CD14-positive monocyte (primary cell): ENCODE data around the gene SERPINF2. TPM values are rescaled to one million over a fixed set of nuclear protein-coding genes. Genes with fewer than 3 reads are reported as not detected.
A peak's percentile ranks its signal among the peaks of the same experiment; 100 is the strongest.

Source experiments
- DNase-seq, 3 donors: peaks; one replicate each; pipeline ENCODE4 v3.0.0-alpha.2; 2011 to 2022
- H2AFZ ChIP-seq: 2 replicates; pipeline ENCODE4 v1.6.0; 2012; ENCODE audit warnings: mild to moderate bottlenecking, low read depth, low read length, inconsistent platforms; ENCODE audit not compliant: insufficient read depth, poor library complexity, severe bottlenecking
- H3K27ac ChIP-seq, 2 donors: 1 replicate in 1 of 2; 2 replicates in 1 of 2; pipeline ENCODE4 v1.5.1; 2012 to 2013; ENCODE audit warnings: low read length in 2 of 2, control low read depth in 1 of 2, inconsistent platforms in 1 of 2, low read depth in 1 of 2, mild to moderate bottlenecking in 1 of 2
- H3K27me3 ChIP-seq, 2 donors: one replicate each; pipeline versions ENCODE4 v1.6.0 to v1.6.1; 2011 to 2013; ENCODE audit warnings: low read length in 2 of 2; ENCODE audit not compliant: control insufficient read depth in 2 of 2, insufficient read depth in 2 of 2
- H3K36me3 ChIP-seq, 2 donors: replicated peaks in 1 of 2; 1 replicate in 1 of 2; 2 replicates in 1 of 2; pipeline versions ENCODE4 v1.5.1 to v1.6.1; 2012 to 2013; ENCODE audit warnings: low read length in 2 of 2, control low read depth in 1 of 2, inconsistent platforms in 1 of 2, mild to moderate bottlenecking in 1 of 2; ENCODE audit not compliant: insufficient read depth in 2 of 2, control insufficient read depth in 1 of 2
- H3K4me1 ChIP-seq, 2 donors: 1 replicate in 1 of 2; 2 replicates in 1 of 2; pipeline versions ENCODE4 v1.5.1 to v1.6.1; 2012 to 2013; ENCODE audit warnings: low read length in 2 of 2, control low read depth in 1 of 2, inconsistent platforms in 1 of 2, mild to moderate bottlenecking in 1 of 2, moderate library complexity in 1 of 2; ENCODE audit not compliant: insufficient read depth in 2 of 2, control insufficient read depth in 1 of 2
- H3K4me2 ChIP-seq: replicated peaks from 2 replicates; pipeline ENCODE3; 2012; ENCODE audit warnings: low read length, moderate library complexity, mild to moderate bottlenecking; ENCODE audit not compliant: poor library complexity, severe bottlenecking; ENCODE audit errors: extremely low read depth
- H3K4me3 ChIP-seq, 3 experiments: fragments of 200-600 bp in 1 of 3; sonication (generic) in 1 of 3; replicated peaks in 1 of 3; 1 replicate in 2 of 3; 2 replicates in 1 of 3; pipeline ENCODE4 v1.5.1; 2011 to 2013; ENCODE audit warnings: low read length in 3 of 3, mild to moderate bottlenecking in 3 of 3, control low read depth in 2 of 3, low read depth in 2 of 3, inconsistent platforms in 1 of 3, moderate library complexity in 1 of 3
- H3K79me2 ChIP-seq: 2 replicates; pipeline ENCODE4 v1.6.0; 2012; ENCODE audit warnings: mild to moderate bottlenecking, control low read depth, inconsistent platforms, low read length, moderate library complexity; ENCODE audit not compliant: insufficient read depth
- H3K9ac ChIP-seq: 2 replicates; pipeline ENCODE4 v1.6.0; 2017; ENCODE audit warnings: low read length, mild to moderate bottlenecking; ENCODE audit not compliant: insufficient read depth, poor library complexity, severe bottlenecking
- H3K9me3 ChIP-seq, 2 donors: replicated peaks in 1 of 2; 1 replicate in 1 of 2; 2 replicates in 1 of 2; pipeline versions ENCODE4 v1.5.1 to v1.6.1; 2012 to 2013; ENCODE audit warnings: low read length in 2 of 2, control low read depth in 1 of 2; ENCODE audit not compliant: control insufficient read depth in 1 of 2, insufficient read depth in 1 of 2
- H4K20me1 ChIP-seq: 2 replicates; pipeline ENCODE4 v1.6.0; 2012; ENCODE audit warnings: mild to moderate bottlenecking, low read length, control low read depth, moderate library complexity; ENCODE audit not compliant: insufficient read depth
- H3K27ac Mint-ChIP-seq, 7 donors: one replicate each; pipeline ENCODE4 v1.8.0; 2020; ENCODE audit warnings: mild to moderate bottlenecking in 7 of 7, mixed read lengths in 7 of 7, moderate library complexity in 6 of 7, inconsistent platforms in 2 of 7
- H3K27me3 Mint-ChIP-seq, 3 donors: one replicate each; pipeline ENCODE4 v1.8.0; 2021 to 2022; ENCODE audit warnings: low read depth in 3 of 3, mild to moderate bottlenecking in 3 of 3, mixed read lengths in 3 of 3, moderate library complexity in 3 of 3, inconsistent platforms in 1 of 3
- H3K36me3 Mint-ChIP-seq, 2 donors: one replicate each; pipeline ENCODE4 v1.8.0; 2020; ENCODE audit warnings: mixed read lengths in 2 of 2, inconsistent platforms in 1 of 2, mild to moderate bottlenecking in 1 of 2
- H3K4me1 Mint-ChIP-seq: one replicate; pipeline ENCODE4 v1.8.0; 2020; ENCODE audit warnings: mild to moderate bottlenecking, mixed read lengths
- H3K4me3 Mint-ChIP-seq, 2 donors: one replicate each; pipeline ENCODE4 v1.8.0; 2020; ENCODE audit warnings: mild to moderate bottlenecking in 2 of 2, mixed read lengths in 2 of 2, moderate library complexity in 1 of 2
- H3K9me3 Mint-ChIP-seq, 7 donors: one replicate each; pipeline ENCODE4 v1.8.0; 2020 to 2022; ENCODE audit warnings: mixed read lengths in 7 of 7, mild to moderate bottlenecking in 6 of 7, moderate library complexity in 6 of 7, inconsistent platforms in 2 of 7
- CTCF ChIP-seq: fragments of 200-600 bp; IDR thresholded peaks from one replicate; pipeline ENCODE4 v1.8.0; 2022; ENCODE audit warnings: antibody characterized with exemption, mild to moderate bottlenecking
- WGBS: methylation state at CpG from one replicate; pipeline ENCODE4 v1.1.5; 2013; ENCODE audit warnings: missing lambda C conversion rate; ENCODE audit not compliant: insufficient coverage; 5-methylcytosine and 5-hydroxymethylcytosine counted together
- intact Hi-C, 2 donors: fragments of 100-400 bp; cut with micrococcal nuclease; formaldehyde crosslinking; loops; one replicate each; pipeline versions ENCODE4 v1.15.0 to v1.15.1; 2023
- polyA plus RNA-seq, 3 donors: library from polyadenylated mRNA; depleted of rRNA in 1 of 3; unstranded in 2 of 3; stranded (reverse) in 1 of 3; fragments of 300-500 nt in 2 of 3; fragments of >200 nt in 1 of 3; fragmentation: Illumina TruSeq in 2 of 3; gene quantifications; 1 replicate in 2 of 3; 2 replicates in 1 of 3; pipeline ENCODE4 v1.2.3, GENCODE V29; 2012 to 2021

SERPINF2 gene
- polyA plus RNA-seq, 3 donors = 0.75 to 1.5 (median 0.79) TPM

GRCh38 chr17:1745513-1746020, 2.9 kb downstream of the SERPINF2 start:
- H3K4me3 Mint-ChIP-seq = no peak overlapping the region
- no peak overlapping the region for H2AFZ ChIP-seq
- peaks cover 0 to 5% (median 0%) of the 10 kb centered on the region in 7 donors for H3K9me3 Mint-ChIP-seq
- no peak overlapping the region for H3K4me2 ChIP-seq
- H3K27me3 Mint-ChIP-seq = peaks cover 0 to 7% (median 2%) of the 10 kb centered on the region in 3 donors
- no peaks in the 10 kb centered on the region for H3K36me3 ChIP-seq
- no peaks in the 10 kb centered on the region for H3K9me3 ChIP-seq
- H3K27me3 ChIP-seq = no peaks in the 10 kb centered on the region
- no peaks in the 10 kb centered on the region for H3K4me1 ChIP-seq
- no peaks in the 10 kb centered on the region for H3K79me2 ChIP-seq
- H3K9ac ChIP-seq = no peak overlapping the region
- H3K27ac ChIP-seq = no peak overlapping the region
- H3K27ac Mint-ChIP-seq = peak overlapping the region in 1 of 7 donors; percentile 55
- H4K20me1 ChIP-seq = no peaks in the 10 kb centered on the region
- no peak overlapping the region for H3K4me3 ChIP-seq
- intact Hi-C loops = no loop called here
- H3K4me1 Mint-ChIP-seq = no peaks in the 10 kb centered on the region
- TF ChIP-seq CTCF = no peak
- DNase-seq = no peak
- no peaks in the 10 kb centered on the region for H3K36me3 Mint-ChIP-seq
- 95% methylated on average over 11 of the region's 12 CpGs for WGBS

GRCh38 chr17:1746975-1747543, 4.4 kb downstream of the SERPINF2 start:
- Mint-ChIP-seq H3K4me3 (no peak overlapping the region), H3K27ac (no peak overlapping the region), H3K4me1 (peaks cover 6% of the 10 kb centered on the region), H3K27me3 (peaks cover 0 to 7% (median 2%) of the 10 kb centered on the region in 3 donors), H3K9me3 (peaks cover 0 to 5% (median 0%) of the 10 kb centered on the region in 7 donors), H3K36me3 (no peaks in the 10 kb centered on the region)
- no peak for DNase-seq
- Histone ChIP-seq H3K79me2 (no peaks in the 10 kb centered on the region), H4K20me1 (no peaks in the 10 kb centered on the region), H3K4me1 (peaks cover 2 to 5% of the 10 kb centered on the region in 2 donors), H3K27me3 (no peaks in the 10 kb centered on the region), H3K27ac (no peak overlapping the region), H3K4me2 (no peak overlapping the region), H3K9ac (no peak overlapping the region), H3K36me3 (no peaks in the 10 kb centered on the region), H3K4me3 (no peak overlapping the region), H2AFZ (no peak overlapping the region), H3K9me3 (no peaks in the 10 kb centered on the region)
- intact Hi-C loops = no loop called here
- WGBS = 93% methylated on average over 19 of the region's 22 CpGs
- TF ChIP-seq CTCF = no peak
